M059J (cell line): ENCODE results near the gene TANGO2. TPM values are rescaled to one million over a fixed set of nuclear protein-coding genes. Genes with fewer than 3 reads are reported as not detected.

ENCODE experiments used
- total RNA-seq: library from RNA; depleted of rRNA; stranded (reverse); fragments of >200 nt; shearing (Covaris generic); gene quantifications from 2 replicates; pipeline ENCODE4 v1.2.3, GENCODE V29; 2014; rRNA removed

TANGO2 gene
- total RNA-seq, 1 experiment from 2014 or later = 36.1 TPM

Other genes starting within 250 kb of the TANGO2 start
- 4.0 and 7.6 TPM in 2 replicates for gene GNB1L, start 166.2 kb upstream of the TANGO2 start, total RNA-seq
- 3.5 and 7.6 TPM in 2 replicates for gene RTL10, start 166.2 kb upstream of the TANGO2 start, total RNA-seq
- 182 and 248 TPM in 2 replicates for gene COMT, start 79.3 kb upstream of the TANGO2 start, total RNA-seq
- gene TXNRD2, start 79.3 kb upstream of the TANGO2 start, total RNA-seq = 20.7 and 21.8 TPM in 2 replicates
- gene ARVCF, start 4.3 kb upstream of the TANGO2 start, total RNA-seq = 4.8 and 5.1 TPM in 2 replicates
- 13.5 and 18.2 TPM in 2 replicates for gene DGCR8, start 59.1 kb downstream of the TANGO2 start, total RNA-seq
- gene RANBP1, start 95.0 kb downstream of the TANGO2 start, total RNA-seq = 828 and 1,137 TPM in 2 replicates
- gene TRMT2A, start 96.1 kb downstream of the TANGO2 start, total RNA-seq = 17.9 and 21.0 TPM in 2 replicates
- gene ZDHHC8, start 110.7 kb downstream of the TANGO2 start, total RNA-seq = 3.0 and 12.1 TPM in 2 replicates
- 0.69 TPM in 1 of 2 replicates, not detected in the other for gene CCDC188, start 129.9 kb downstream of the TANGO2 start, total RNA-seq
- gene RTN4R, start 247.2 kb downstream of the TANGO2 start, total RNA-seq = 1.7 and 2.4 TPM in 2 replicates